Uterine smooth muscle cell (primary cell): ENCODE data around the gene PXDN. TPM values are rescaled to one million over a fixed set of nuclear protein-coding genes. Genes with fewer than 3 reads are reported as not detected.

ENCODE experiments used
- total RNA-seq: library from RNA; depleted of rRNA; stranded (reverse); fragments of >200 nt; gene quantifications from 2 replicates; pipeline ENCODE4 v1.2.3, GENCODE V29; 2014

PXDN gene, protein sequence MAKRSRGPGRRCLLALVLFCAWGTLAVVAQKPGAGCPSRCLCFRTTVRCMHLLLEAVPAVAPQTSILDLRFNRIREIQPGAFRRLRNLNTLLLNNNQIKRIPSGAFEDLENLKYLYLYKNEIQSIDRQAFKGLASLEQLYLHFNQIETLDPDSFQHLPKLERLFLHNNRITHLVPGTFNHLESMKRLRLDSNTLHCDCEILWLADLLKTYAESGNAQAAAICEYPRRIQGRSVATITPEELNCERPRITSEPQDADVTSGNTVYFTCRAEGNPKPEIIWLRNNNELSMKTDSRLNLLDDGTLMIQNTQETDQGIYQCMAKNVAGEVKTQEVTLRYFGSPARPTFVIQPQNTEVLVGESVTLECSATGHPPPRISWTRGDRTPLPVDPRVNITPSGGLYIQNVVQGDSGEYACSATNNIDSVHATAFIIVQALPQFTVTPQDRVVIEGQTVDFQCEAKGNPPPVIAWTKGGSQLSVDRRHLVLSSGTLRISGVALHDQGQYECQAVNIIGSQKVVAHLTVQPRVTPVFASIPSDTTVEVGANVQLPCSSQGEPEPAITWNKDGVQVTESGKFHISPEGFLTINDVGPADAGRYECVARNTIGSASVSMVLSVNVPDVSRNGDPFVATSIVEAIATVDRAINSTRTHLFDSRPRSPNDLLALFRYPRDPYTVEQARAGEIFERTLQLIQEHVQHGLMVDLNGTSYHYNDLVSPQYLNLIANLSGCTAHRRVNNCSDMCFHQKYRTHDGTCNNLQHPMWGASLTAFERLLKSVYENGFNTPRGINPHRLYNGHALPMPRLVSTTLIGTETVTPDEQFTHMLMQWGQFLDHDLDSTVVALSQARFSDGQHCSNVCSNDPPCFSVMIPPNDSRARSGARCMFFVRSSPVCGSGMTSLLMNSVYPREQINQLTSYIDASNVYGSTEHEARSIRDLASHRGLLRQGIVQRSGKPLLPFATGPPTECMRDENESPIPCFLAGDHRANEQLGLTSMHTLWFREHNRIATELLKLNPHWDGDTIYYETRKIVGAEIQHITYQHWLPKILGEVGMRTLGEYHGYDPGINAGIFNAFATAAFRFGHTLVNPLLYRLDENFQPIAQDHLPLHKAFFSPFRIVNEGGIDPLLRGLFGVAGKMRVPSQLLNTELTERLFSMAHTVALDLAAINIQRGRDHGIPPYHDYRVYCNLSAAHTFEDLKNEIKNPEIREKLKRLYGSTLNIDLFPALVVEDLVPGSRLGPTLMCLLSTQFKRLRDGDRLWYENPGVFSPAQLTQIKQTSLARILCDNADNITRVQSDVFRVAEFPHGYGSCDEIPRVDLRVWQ (N-terminal part only)
- total RNA-seq, result 102 and 189 TPM in 2 replicates

DNA sequence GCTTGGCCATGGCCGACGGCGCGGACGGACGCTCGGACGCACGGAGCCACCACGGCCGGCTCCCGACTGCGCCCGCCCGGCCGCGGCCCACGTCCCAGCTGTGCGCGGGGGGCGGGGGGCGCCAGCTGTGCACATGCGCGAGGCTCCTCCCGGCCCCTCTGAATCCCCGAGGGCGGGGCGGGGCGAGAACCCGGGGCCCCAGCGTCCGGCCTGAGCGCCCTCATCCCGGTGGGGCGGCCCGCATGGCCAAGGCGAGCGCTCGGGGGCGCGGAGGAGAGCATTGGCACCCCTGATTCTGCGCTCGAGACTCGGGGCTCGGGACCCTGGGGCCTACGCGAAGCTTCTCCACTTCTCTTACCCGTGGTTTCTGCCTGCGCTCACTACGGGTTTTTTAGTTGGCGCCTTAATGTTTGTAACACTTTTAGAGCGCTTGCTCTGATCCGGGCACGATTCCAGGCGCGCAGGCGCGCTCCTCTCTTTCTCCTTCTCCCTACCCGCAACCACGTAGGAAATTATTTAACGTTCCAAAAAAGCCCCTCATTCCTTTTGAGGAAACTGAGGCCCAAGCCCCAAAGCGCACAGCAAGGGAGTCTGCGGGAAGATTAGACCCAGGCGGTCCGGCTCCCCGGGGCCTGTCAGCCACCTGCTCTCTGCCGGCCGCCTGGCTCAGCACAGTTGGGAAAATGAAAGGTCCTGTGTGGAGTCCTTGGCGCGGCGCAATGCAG lies at the start of gene PXDN:
Gene PXDN (minus strand): TSS at position 70 of the 725 bp plus-strand sequence. CDS start 60 bp downstream, at position 10.

